GM12878 (cell line): ENCODE measurements around the gene NAB1. TPM values are rescaled to one million over a fixed set of nuclear protein-coding genes. Genes with fewer than 3 reads are reported as not detected.

Source experiments
- ATAC-seq: fragments of 200-7000 bp; cut with Tn5 transposase; 3 replicates; pipeline ENCODE4 v1.9.1; 2020; ENCODE audit warnings: mild to moderate bottlenecking, moderate library complexity
- BruUV-seq: library from RNA; stranded (reverse); fragments of 400-500 nt; replicated peaks from 2 replicates; lab custom pipeline; 2021; lab: Mats Ljungman, UMichigan
- CTCF ChIA-PET: fragments of 300-600 bp; sonication (Branson Sonifier 250); formaldehyde crosslinking; extraction: SDS; loops from one replicate; lab custom pipeline; 2021; ENCODE audit warnings: inconsistent platforms; lab: Yijun Ruan, JAX
- POLR2A ChIA-PET: fragments of 350-600 bp; formaldehyde crosslinking; extraction: SDS; loops from one replicate; lab custom pipeline; 2021; ENCODE audit warnings: inconsistent platforms; lab: Charles Lee
- RAD21 ChIA-PET: fragments of 300-600 bp; sonication (Branson Sonifier 250); formaldehyde crosslinking; loops from one replicate; lab custom pipeline; 2023; ENCODE audit warnings: antibody characterized with exemption; ENCODE audit not compliant: unreplicated experiment; lab: Charles Lee
- SMC1A ChIA-PET: fragments of 300-600 bp; sonication (Branson Sonifier 250); formaldehyde crosslinking; loops from one replicate; lab custom pipeline; 2023; ENCODE audit not compliant: unreplicated experiment, uncharacterized antibody; lab: Charles Lee
- DNase-seq: peaks from one replicate; pipeline ENCODE4 v3.0.0-alpha.2; 2011; ENCODE audit warnings: low read depth, low spot score
- FAIRE-seq: peaks from 3 replicates; lab custom pipeline; 2011; peaks lifted over from hg19 to GRCh38; lab: Jason Lieb, UNC
- H2AFZ ChIP-seq: 2 replicates; pipeline ENCODE4 v1.6.0; 2011; ENCODE audit warnings: low read depth, low read length, control low read depth; ENCODE audit not compliant: control insufficient read depth
- H3K27ac ChIP-seq: 2 replicates; pipeline ENCODE4 v1.5.1; 2011; ENCODE audit warnings: control low read depth; ENCODE audit not compliant: control insufficient read depth, insufficient read depth
- H3K27me3 ChIP-seq, 2 experiments: replicated peaks in 1 of 2; 2 replicates each; pipeline versions ENCODE4 v1.6.0 to v1.6.1; 2011; ENCODE audit warnings: low read length in 1 of 2; ENCODE audit not compliant: control insufficient read depth in 2 of 2, insufficient read depth in 2 of 2
- H3K36me3 ChIP-seq, 2 experiments: 2 replicates each; pipeline ENCODE4 v1.5.1; 2011; ENCODE audit warnings: low read length in 1 of 2; ENCODE audit not compliant: control insufficient read depth in 2 of 2, insufficient read depth in 2 of 2
- H3K4me1 ChIP-seq: 2 replicates; pipeline ENCODE4 v1.6.1; 2011; ENCODE audit warnings: mild to moderate bottlenecking, low read length, moderate library complexity, mixed read lengths; ENCODE audit not compliant: control insufficient read depth, insufficient read depth
- H3K4me2 ChIP-seq: 2 replicates; pipeline ENCODE4 v1.6.0; 2011; ENCODE audit warnings: control low read depth; ENCODE audit not compliant: control insufficient read depth, insufficient read depth
- H3K4me3 ChIP-seq: fragments of 200-600 bp; sonication (generic); 2 replicates; pipeline ENCODE4 v1.5.1; 2016
- H3K79me2 ChIP-seq: 2 replicates; pipeline ENCODE4 v1.6.0; 2011; ENCODE audit warnings: low read length; ENCODE audit not compliant: control insufficient read depth, insufficient read depth
- H3K9ac ChIP-seq: 2 replicates; pipeline ENCODE4 v1.8.0; 2011; ENCODE audit warnings: low read length, control low read depth, mixed read lengths; ENCODE audit not compliant: control insufficient read depth, insufficient read depth
- H3K9me3 ChIP-seq: replicated peaks from 3 replicates; pipeline ENCODE4 v1.5.1; 2011; ENCODE audit warnings: mild to moderate bottlenecking, low read length; ENCODE audit not compliant: control insufficient read depth, insufficient read depth
- H4K20me1 ChIP-seq: 2 replicates; pipeline ENCODE4 v1.6.0; 2011; ENCODE audit not compliant: control insufficient read depth, insufficient read depth
- CREB1 ChIP-seq: IDR thresholded peaks from 2 replicates; pipeline ENCODE4 v1.6.1; 2012; ENCODE audit warnings: low read depth, mild to moderate bottlenecking, inconsistent platforms
- JUND ChIP-seq: IDR thresholded peaks from 2 replicates; pipeline ENCODE4 v1.6.1; 2012; ENCODE audit warnings: low read depth, mild to moderate bottlenecking, low read length, improper control_type of control experiment, moderate library complexity
- RFX5 ChIP-seq: IDR thresholded peaks from 2 replicates; pipeline ENCODE4 v1.6.1; 2011; ENCODE audit warnings: low read depth, low read length, improper control_type of control experiment
- TCF12 ChIP-seq: IDR thresholded peaks from 2 replicates; pipeline ENCODE4 v1.6.1; 2011; ENCODE audit warnings: low read depth, mild to moderate bottlenecking, low read length
- ZBED1 ChIP-seq: IDR thresholded peaks from 2 replicates; pipeline ENCODE4 v1.6.1; 2016; ENCODE audit warnings: borderline replicate concordance
- WGBS: methylation state at CpG from one replicate; pipeline ENCODE4 v1.1.6; 2016; ENCODE audit warnings: low lambda C conversion rate; ENCODE audit not compliant: insufficient replicate concordance, insufficient coverage; ENCODE audit errors: missing lambda C conversion rate; 5-methylcytosine and 5-hydroxymethylcytosine counted together
- in situ Hi-C: fragments of 300-500 bp; cut with MboI; formaldehyde crosslinking; loops from 9 replicates; pipeline ENCODE4 v1.14.3; 2018; ENCODE audit warnings: mixed read lengths
- intact Hi-C: fragments of 100-400 bp; cut with micrococcal nuclease; formaldehyde crosslinking; loops from one replicate; pipeline ENCODE4 v1.14.2; 2022; ENCODE audit not compliant: unreplicated experiment
- polyA plus RNA-seq, 11 experiments: library from polyadenylated mRNA; depleted of rRNA in 4 of 11; unstranded in 6 of 11; stranded (reverse) in 5 of 11; fragments of >200 nt; fragmentation: Nextera tagmentation in 4 of 11; fragmentation: Illumina TruSeq in 1 of 11; extraction: Ambion mirVana in 4 of 11; extraction: Trizol in 1 of 11; gene quantifications; 1 replicate in 1 of 11; 2 replicates in 10 of 11; pipeline versions ENCODE4 v1.2.1 to v1.2.3, GENCODE V29; 2011 to 2016; ENCODE audit warnings: inconsistent platforms in 2 of 11, missing spikeins in 2 of 11, low read depth in 1 of 11
- total RNA-seq, 4 experiments: library from RNA; depleted of rRNA in 3 of 4; stranded (reverse); fragments of >200 nt in 3 of 4; fragmentation: Illumina TruSeq in 1 of 4; extraction: Trizol in 1 of 4; gene quantifications; 2 replicates each; pipeline versions ENCODE4 v1.2.1 to v1.2.3, GENCODE V29; 2013 to 2021
- TF ChIP-seq, protein P1 (sequence below): fragments of 450-650 bp; IDR thresholded peaks from 2 replicates; pipeline ENCODE4 v1.6.1; 2017; ENCODE audit warnings: mild to moderate bottlenecking, moderate library complexity
- TF ChIP-seq, protein P2 (sequence below): fragments of 450-650 bp; IDR thresholded peaks from 2 replicates; pipeline ENCODE4 v1.6.1; 2017; ENCODE audit warnings: antibody characterized with exemption, mild to moderate bottlenecking, moderate library complexity
- TF ChIP-seq, protein P3 (sequence below): fragments of 450-650 bp; IDR thresholded peaks from 2 replicates; pipeline ENCODE4 v1.6.1; 2016; ENCODE audit warnings: mild to moderate bottlenecking

Gene NAB1
- total and polyA plus RNA-seq, 10 of the 15 experiments (the other 5 are each of a cell fraction or from before 2014, with no cell fraction given): 4.5 to 39.6 (median 23.0) TPM

DNA sequence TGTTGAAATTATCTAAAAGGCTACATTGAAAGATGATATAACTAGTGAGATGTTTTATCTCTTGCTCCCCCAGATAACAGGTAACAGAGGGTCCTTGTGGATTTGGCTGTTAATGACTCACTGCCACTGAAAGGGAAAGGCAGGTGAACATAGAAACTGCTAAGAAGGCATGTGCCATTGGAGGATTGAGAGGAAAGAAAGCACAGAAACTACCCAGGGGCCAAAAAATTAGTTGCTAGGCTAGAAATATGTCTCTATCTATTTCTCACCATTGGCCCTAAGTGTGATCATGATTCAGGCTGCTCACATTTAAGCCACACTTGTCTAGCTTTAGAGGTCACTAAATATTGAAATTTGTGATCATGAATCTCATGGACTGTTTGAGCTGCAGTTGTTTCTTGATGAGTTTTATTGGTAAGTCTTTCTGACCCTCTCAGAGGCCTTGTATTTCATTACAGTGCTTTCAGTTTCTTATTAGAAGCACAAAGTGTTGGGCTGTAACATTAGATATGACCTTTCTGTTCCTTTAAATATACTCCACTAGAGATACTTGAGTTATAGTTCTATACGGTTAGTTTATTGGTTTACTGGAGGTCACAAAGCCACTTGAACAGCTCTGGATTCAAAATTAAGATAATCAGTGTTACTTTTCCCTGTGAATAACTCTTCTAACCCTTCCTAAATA lies 26.2 kb downstream of the NAB1 start (continued):
- TF ChIP-seq, protein P1, sequence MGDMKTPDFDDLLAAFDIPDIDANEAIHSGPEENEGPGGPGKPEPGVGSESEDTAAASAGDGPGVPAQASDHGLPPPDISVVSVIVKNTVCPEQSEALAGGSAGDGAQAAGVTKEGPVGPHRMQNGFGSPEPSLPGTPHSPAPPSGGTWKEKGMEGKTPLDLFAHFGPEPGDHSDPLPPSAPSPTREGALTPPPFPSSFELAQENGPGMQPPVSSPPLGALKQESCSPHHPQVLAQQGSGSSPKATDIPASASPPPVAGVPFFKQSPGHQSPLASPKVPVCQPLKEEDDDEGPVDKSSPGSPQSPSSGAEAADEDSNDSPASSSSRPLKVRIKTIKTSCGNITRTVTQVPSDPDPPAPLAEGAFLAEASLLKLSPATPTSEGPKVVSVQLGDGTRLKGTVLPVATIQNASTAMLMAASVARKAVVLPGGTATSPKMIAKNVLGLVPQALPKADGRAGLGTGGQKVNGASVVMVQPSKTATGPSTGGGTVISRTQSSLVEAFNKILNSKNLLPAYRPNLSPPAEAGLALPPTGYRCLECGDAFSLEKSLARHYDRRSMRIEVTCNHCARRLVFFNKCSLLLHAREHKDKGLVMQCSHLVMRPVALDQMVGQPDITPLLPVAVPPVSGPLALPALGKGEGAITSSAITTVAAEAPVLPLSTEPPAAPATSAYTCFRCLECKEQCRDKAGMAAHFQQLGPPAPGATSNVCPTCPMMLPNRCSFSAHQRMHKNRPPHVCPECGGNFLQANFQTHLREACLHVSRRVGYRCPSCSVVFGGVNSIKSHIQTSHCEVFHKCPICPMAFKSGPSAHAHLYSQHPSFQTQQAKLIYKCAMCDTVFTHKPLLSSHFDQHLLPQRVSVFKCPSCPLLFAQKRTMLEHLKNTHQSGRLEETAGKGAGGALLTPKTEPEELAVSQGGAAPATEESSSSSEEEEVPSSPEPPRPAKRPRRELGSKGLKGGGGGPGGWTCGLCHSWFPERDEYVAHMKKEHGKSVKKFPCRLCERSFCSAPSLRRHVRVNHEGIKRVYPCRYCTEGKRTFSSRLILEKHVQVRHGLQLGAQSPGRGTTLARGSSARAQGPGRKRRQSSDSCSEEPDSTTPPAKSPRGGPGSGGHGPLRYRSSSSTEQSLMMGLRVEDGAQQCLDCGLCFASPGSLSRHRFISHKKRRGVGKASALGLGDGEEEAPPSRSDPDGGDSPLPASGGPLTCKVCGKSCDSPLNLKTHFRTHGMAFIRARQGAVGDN: peak; percentile 76
- TF ChIP-seq RFX5: no peak

DNA sequence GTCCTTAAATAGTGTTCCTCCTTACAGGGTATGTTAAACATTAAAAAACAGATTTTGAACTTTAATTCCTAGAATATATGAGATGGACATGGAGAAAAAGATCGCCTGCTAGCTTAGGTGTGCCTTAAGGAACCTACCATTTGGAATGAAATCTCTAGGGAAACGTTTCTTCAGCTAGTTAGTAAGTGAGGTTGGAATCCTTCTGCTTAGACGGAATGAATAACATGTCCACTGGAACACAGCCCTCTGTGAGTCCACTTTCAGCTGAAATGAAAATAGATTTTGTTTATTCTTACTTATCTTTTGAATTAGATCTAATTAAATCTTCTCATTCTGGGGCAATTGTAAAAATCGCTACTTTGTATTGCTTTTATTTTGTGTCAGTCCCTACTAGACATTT lies 28.4 kb downstream of the NAB1 start:
- Histone ChIP-seq H3K36me3 (no peaks in the 10 kb centered on the region; a peak in 1 of 4 replicates), H3K79me2 (peaks cover 22% of the 10 kb centered on the region), H2AFZ (no peak overlapping the region), H3K27ac (peak overlapping the region; percentile 87)
- FAIRE-seq (no peak), DNase-seq (no peak)
- ChIA-PET POLR2A (interaction anchor here (0.6 to 8.9 kb wide), 8 partner anchors 10 to 144 kb away, joined by 4 to 111 read pairs (median 24); partner anchors contain the start of genes NAB1 and NEMP2), RAD21 (interaction anchor here (0.8 to 11.6 kb wide), 10 partner anchors 17 to 318 kb away, joined by 3 to 233 read pairs (median 41); partner anchors contain the start of gene NEMP2), SMC1A (interaction anchor here (1.8 to 14.3 kb wide), 9 partner anchors 14 to 144 kb away, joined by 3 to 385 read pairs (median 70); partner anchors contain the start of genes NAB1 and NEMP2)
- no TSS peak for BruUV-seq
- no peak for TF ChIP-seq JUND
- TF ChIP-seq, protein P2, sequence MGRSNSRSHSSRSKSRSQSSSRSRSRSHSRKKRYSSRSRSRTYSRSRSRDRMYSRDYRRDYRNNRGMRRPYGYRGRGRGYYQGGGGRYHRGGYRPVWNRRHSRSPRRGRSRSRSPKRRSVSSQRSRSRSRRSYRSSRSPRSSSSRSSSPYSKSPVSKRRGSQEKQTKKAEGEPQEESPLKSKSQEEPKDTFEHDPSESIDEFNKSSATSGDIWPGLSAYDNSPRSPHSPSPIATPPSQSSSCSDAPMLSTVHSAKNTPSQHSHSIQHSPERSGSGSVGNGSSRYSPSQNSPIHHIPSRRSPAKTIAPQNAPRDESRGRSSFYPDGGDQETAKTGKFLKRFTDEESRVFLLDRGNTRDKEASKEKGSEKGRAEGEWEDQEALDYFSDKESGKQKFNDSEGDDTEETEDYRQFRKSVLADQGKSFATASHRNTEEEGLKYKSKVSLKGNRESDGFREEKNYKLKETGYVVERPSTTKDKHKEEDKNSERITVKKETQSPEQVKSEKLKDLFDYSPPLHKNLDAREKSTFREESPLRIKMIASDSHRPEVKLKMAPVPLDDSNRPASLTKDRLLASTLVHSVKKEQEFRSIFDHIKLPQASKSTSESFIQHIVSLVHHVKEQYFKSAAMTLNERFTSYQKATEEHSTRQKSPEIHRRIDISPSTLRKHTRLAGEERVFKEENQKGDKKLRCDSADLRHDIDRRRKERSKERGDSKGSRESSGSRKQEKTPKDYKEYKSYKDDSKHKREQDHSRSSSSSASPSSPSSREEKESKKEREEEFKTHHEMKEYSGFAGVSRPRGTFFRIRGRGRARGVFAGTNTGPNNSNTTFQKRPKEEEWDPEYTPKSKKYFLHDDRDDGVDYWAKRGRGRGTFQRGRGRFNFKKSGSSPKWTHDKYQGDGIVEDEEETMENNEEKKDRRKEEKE: no peak
- TF ChIP-seq ZBED1: no peak
- TF ChIP-seq CREB1: no peak
- TF ChIP-seq TCF12: no peak
- TF ChIP-seq, protein P3, sequence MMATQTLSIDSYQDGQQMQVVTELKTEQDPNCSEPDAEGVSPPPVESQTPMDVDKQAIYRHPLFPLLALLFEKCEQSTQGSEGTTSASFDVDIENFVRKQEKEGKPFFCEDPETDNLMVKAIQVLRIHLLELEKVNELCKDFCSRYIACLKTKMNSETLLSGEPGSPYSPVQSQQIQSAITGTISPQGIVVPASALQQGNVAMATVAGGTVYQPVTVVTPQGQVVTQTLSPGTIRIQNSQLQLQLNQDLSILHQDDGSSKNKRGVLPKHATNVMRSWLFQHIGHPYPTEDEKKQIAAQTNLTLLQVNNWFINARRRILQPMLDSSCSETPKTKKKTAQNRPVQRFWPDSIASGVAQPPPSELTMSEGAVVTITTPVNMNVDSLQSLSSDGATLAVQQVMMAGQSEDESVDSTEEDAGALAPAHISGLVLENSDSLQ: no peak
- TF ChIP-seq, all 136 proteins: peak for 0
- in situ Hi-C loops (no loop called here), intact Hi-C loops (no loop called here)
- Histone ChIP-seq H3K4me2 (no peak overlapping the region), H3K27me3 (no peaks in the 10 kb centered on the region), H3K9me3 (no peaks in the 10 kb centered on the region), H3K4me1 (peaks cover 59% of the 10 kb centered on the region), H3K4me3 (no peak overlapping the region), H4K20me1 (no peaks in the 10 kb centered on the region), H3K9ac (no peak overlapping the region)
- no peak for ATAC-seq
- CTCF ChIA-PET: interaction anchor here (0.7 to 13.0 kb wide), 7 partner anchors 8 to 42 kb away, joined by 3 to 283 read pairs (median 7); no protein-coding TSS in a partner anchor
- WGBS: 100% methylated on average over 4 of the region's 4 CpGs
